HG03442 (cell line): Measurements from ENCODE around the gene PRPF6.

ENCODE experiments used
- ATAC-seq: cut with Tn5 transposase; IDR thresholded peaks from one replicate; pipeline ENCODE4 v1.9.1; 2021; ENCODE audit warnings: mild to moderate bottlenecking, moderate library complexity; ENCODE audit not compliant: unreplicated experiment

Gene PRPF6

GRCh38 chr20:64045346-64046011 lies 64.5 kb downstream of the PRPF6 start:
- ATAC-seq, result no peak

GRCh38 chr20:64047046-64047389 lies 66.1 kb downstream of the PRPF6 start:
- no peak for ATAC-seq

- ATAC-seq, result no peak
Measured at GRCh38 chr20:64047968-64048401, 67.1 kb downstream of the PRPF6 start.

DNA sequence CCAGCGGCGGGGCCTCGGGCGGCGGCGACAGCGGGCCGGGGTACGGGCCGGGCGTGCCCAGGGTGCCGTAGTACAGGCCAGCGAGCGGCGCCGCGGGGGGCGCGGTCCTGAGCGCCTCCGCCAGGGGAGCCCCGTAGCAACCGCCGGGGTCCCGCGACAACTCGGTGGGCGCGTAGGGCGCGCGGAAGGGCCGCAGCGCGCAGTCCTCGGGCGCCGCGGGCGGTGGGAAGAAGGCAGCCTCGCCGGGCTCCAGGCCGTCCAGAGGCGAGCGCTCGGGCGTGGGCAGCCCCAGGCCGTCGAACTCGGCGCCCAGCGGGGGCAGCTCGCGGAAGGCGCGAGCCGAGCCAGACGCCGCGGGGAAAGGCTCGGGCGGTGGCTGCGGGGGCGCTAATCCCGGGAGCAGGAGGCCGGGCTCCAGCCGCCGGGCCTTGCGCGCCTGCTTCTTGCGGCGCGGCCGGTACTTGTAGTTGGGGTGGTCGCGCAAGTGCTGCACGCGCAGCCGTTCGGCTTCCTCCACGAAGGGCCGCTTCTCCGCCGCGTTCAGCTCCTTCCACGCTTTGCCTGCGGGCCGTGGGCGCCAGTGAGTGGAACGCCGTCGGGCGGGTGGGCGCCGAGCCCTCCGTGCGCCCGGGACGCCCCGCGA lies 67.6 kb downstream of the PRPF6 start:
- ATAC-seq, result no peak

GRCh38 chr20:64049060-64049877 lies 68.3 kb downstream of the PRPF6 start, which contains the start of gene SOX18:
Gene SOX18 (minus strand): TSS chr20:64049639. CDS start chr20:64049516, 123 bp downstream.
- ATAC-seq, result no peak

GRCh38 chr20:64049878-64050260 lies 68.9 kb downstream of the PRPF6 start:
- no peak for ATAC-seq

DNA sequence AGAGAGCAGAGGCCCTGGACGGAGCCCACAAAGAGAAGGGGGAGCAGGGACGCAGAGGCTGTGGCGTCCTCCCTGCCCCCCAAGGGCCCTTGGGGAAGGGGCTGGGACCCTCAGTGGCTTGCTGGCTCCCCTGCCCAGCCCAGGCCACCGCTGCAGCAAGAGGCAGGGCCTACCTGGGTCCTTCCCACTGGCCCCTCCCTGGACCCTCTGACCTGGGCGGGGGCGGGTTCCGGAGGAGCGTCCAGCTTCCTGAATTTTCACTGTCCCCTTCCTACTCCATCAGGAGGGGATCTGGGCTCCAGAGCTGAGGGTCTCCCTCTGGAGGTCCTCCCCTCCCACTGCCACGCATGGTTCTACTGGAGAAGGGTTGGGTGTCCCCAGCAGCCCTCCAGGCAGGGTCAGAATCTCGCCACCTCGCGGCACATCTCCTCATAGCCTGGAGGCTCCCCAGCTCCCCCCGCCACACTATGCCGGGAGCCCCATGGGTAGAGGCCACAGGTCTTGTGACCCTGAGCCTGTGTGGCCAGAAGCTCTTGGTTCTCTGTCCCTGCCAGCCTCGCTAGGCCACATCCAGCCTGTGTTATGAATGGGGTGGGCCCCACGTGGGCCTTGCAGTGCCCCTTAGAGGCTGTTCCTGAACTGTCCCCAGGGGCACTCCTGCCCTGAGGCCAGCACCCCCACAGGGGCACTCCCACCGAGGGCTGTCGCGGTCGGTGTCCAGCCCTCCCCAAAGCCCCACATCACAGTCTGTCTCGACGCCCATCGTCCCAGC lies 69.5 kb downstream of the PRPF6 start:
- ATAC-seq, result no peak

GRCh38 chr20:64051033-64051452 lies 70.1 kb downstream of the PRPF6 start:
- ATAC-seq, result no peak

DNA sequence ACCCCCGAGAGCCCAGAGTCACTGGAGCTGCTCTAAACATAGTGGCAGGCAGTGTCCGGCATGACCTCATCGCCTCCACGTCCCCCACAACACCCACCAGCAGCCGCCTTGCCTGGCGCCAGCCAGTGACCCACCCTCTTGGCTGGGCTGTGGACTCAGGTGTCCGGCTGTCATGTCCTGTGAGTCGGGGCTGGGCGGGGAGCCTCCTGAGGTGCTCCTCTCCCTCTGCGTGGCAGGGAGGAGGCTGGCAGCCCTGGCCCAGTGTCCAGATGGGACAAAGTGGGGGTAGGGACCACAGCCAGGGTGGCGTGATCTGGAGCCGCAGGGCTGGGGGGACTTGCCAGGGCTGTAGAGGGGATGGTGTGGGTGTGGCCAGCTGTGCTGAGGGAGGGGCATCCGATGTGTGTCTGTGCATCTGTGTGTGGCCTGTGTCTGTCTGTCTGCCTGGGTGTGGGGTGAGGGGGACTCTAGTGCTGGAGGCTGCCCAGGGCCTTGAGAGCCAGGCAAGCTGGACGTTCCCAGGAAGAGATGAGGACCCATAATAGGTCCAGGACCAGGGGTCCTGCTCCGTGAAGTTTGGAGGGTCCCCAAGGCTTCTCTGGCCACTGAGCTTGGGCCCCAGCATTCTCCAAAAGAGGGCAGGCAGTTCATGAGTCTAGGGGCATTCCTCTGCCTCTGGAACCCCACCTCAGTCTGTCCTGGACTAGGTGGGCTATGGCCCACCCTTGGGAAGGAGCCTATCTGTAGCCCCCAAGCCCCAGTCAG lies 70.8 kb downstream of the PRPF6 start:
- ATAC-seq, result no peak

GRCh38 chr20:64052326-64052722 lies 71.4 kb downstream of the PRPF6 start:
- ATAC-seq, result no peak

DNA sequence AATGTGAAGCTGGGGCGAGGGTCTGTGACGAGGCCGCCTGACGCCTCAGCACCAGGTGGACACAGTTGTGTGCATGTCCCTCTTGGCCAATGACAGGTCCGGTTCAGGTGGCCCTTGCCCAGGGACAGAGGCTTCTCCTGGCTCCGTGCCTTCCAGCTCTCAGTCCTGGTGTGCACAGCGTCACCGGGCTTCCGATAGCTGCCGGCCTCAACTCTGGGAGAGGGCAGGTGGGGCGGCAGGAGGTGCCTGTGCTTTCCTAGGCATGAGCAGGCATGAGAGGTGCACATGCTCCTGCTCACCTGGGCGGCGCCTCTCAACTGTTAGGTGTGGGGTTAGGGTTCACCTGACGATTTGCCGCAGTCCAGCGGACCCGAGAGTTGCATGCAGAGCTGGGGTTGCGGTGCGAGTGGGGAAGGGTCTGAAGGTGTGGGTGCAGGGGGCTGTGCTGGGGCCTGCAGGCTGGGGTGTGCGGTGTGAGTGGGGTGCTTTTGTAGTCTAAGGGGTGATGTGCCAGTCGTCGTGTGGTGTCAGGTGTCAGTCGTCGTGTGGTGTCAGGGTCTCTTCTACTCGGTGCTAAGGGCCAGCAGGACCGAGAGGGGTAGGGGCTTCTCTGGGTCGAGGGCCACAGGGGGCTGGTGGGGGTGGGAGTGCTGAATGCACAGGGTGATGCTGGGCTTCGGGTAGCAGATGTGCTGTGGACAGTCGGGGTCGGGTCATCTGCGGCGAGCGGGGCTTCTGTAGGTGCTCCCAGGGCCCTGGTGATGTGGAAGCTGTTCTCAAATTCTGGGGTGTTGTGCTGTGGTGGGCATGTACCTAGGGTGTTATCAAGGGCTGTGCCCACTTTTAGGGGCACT lies 72.3 kb downstream of the PRPF6 start:
- no peak for ATAC-seq

DNA sequence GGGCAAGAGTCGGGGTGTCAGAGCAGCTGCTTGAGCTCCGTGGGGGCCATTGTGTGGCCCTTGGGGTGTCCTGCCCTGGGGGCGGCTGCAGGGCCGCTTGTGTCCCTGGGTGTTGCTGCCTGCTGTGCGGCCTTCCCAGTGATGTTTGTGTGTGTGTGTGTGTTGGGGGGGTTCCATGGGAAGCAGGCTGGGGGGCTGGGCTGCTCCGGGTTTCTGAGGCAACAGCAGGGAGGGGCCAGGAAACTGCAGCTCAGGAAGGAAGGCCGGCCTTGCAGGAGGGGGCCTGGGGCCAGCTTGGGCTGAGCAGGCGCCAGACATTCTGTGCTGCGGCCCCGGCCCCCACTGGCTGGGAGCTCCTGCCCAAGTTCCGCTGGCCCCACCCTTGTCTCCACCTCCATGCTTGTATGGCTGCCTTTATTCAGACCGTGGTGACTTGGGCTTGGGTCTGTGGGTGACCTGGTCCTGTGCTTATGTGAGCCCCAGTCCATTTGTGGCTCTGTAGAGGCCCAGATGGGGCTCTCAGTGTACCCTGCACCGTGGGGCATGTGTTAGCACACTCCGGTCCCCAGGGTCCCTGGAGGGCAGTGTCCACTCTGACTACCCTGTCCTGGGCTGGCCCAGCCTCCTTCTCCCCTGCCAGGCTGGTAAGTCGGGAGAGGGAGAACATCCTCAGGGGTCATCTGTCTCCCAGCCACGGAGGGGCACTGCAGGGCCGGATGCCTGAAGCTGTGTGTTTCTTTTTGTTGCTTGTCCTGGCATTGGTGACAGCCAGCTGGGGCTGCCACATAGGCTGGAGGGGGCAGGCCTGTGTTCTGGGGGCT lies 73.1 kb downstream of the PRPF6 start:
- ATAC-seq, result no peak

- no peak for ATAC-seq
Measured at GRCh38 chr20:64055396-64055892, 74.5 kb downstream of the PRPF6 start.

- no peak for ATAC-seq
Measured at GRCh38 chr20:64055893-64056638, 75.1 kb downstream of the PRPF6 start.

DNA sequence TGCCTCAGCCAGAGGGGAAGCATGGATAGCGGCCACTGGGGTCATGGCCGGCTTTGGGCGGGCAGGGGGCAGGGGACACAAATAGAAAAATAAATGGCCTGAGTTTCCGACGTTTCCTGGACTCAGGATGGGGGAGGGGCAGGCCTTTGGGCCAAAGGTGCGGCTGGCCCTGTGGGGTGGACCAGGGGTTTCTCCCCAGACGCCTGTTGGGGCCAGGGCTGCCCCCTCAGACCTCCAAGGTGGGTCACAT lies 75.6 kb downstream of the PRPF6 start:
- no peak for ATAC-seq

- peak; percentile 11 for ATAC-seq
Measured at GRCh38 chr20:64056889-64057627, 76.1 kb downstream of the PRPF6 start.
